ENCODE results near the gene PCDH19.

PCDH19 gene

DNA sequence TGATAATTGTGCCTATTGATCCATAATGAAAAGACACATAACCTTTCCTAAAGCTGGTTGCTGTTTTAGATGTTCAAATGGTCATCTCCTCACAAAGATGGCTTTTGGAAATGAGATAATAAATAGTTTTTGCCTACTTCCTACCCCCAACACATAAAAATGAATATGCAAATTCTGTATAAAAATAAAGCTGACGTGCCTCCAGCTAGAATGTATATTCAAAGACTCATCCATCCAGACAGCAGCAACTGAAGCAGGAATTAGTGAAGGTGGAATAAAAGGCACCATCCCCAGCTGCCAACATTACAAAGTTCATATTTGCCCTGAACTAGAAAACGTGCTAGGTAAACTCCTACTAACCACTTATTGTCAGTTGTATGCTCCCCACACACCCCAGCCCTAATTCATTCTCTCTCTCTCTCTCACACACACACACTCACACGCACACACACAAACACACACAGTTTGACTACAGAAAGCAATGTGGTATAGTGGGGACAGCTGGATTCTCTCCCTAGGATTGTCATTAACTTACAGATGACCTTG is 53.6 kb downstream of the PCDH19 start:
- H3K27ac ChIP-seq: no peak overlapping the region
- TF ChIP-seq, protein P1, sequence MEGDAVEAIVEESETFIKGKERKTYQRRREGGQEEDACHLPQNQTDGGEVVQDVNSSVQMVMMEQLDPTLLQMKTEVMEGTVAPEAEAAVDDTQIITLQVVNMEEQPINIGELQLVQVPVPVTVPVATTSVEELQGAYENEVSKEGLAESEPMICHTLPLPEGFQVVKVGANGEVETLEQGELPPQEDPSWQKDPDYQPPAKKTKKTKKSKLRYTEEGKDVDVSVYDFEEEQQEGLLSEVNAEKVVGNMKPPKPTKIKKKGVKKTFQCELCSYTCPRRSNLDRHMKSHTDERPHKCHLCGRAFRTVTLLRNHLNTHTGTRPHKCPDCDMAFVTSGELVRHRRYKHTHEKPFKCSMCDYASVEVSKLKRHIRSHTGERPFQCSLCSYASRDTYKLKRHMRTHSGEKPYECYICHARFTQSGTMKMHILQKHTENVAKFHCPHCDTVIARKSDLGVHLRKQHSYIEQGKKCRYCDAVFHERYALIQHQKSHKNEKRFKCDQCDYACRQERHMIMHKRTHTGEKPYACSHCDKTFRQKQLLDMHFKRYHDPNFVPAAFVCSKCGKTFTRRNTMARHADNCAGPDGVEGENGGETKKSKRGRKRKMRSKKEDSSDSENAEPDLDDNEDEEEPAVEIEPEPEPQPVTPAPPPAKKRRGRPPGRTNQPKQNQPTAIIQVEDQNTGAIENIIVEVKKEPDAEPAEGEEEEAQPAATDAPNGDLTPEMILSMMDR (conservative IDR thresholded peaks at IDR 0.05): no peak

DNA sequence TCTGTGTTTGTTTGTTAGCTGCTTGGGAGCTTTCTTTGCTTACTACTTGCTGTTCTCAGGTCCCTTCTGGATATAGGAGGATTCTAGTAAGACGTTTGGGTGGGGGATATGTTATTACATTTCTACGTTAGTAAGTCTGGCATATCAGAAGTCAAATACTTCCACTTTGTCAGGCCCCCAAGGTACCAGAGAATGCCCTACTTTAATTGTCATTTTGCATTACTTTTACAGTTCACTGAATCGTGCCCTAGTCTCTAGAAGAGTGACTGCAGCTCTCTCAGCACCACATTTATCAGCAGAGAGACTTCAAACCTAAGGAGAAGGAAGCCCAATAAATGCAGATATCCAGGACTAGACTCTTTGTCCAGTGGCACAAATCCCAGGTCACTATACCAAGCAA is 54.4 kb downstream of the PCDH19 start:
- TF ChIP-seq, protein P1 (conservative IDR thresholded peaks at IDR 0.05): no peak
- no peak overlapping the region for H3K27ac ChIP-seq

DNA sequence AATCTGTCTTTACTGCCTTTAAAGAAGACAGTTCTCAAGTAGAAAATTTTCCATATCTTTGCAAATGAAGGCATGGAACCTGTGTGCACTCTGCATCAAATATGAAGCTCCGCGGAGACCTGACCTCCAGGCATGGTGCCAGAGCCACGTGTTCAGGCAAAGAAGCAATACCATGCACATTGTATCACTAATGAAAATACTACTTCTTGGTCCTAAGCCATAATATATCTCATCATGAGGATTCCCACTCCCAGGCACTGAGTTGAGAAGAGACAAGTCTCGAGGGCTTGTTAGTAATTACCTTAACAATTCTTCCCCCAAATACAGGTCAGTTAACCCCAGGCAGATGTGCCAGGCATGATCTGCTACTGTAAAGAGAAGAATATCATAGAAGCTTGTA is 56.7 kb downstream of the PCDH19 start:
- TF ChIP-seq, protein P1 (conservative IDR thresholded peaks at IDR 0.05): no peak
- no peak overlapping the region for H3K27ac ChIP-seq

DNA sequence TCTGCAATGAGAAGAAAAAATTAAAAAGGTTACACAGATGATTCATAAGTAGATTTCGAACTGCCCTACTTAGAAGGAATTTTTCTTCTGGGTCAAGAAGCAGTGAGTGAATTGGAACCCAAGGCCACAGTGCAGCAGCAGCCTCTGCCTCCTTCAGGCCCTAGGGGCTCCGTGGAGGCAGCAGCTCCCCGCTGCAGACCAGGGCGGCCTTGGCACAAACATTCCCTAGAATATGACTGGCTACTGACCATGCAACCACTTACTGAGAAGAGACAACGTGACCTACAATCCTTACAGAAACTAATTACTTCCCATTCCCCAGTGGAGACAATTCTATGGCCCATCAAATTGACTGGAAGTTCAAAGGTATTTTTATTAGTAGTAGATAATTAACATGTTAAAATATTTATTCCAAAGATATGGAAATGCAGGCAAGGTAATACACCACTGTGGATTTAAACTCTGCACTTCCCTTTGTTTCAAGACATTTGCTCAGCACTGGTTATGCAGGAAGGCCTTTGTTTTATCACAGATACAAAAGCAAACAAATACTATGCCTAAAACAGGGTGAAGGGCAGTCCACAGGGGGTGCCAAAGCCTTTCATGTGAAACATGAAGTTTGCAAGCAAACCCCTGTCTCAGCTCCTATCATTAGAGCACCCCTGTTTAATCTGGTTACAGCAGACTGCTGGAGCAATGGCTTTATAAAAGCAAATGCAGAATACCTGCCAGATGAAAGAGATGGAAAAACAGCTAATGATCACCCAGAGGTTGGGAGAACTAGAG is 59.2 kb downstream of the PCDH19 start:
- TF ChIP-seq, protein P1 (conservative IDR thresholded peaks at IDR 0.05): no peak

DNA sequence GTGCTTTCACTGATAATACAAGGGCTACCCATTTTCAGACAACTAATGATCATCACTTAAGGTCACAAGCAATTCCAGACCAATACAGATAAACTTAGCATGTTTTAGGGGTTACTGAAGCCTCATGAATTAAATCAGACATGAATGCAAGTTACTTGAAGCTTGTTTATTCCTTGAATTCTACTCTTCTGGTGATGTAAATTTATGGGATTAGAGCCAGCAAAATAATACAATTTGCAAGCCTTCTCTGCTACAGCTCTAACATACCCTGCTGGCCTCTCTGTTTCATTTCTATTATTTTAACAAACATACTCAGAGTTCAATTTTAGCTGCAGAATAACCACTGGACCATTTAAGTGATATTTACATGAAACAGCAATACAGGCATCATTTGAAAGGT is 60.7 kb downstream of the PCDH19 start:
- TF ChIP-seq, protein P1 (conservative IDR thresholded peaks at IDR 0.05): no peak
- H3K27ac ChIP-seq: no peak overlapping the region

More for the DNA sequence above, 59.2 kb downstream of the PCDH19 start:
- no peak overlapping the region for H3K27ac ChIP-seq

DNA sequence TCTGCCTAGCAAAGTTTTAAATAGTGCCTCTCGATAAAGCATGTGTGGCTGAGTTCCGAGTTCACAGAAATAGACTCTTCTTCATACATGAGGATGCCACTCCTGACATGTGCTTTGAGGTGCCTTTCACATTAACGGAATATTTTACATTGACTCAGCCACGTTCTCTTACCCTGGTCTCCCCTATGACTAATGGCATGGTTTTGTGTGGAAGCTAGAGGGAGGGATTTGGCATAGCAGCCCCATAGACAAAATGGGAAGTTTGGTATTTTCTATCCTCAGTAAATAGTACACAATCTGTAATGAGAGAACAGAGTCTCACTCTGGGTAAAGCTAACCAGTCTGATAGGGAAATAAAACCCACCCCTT is 68.9 kb downstream of the PCDH19 start:
- TF ChIP-seq, protein P1 (conservative IDR thresholded peaks at IDR 0.05): no peak
- H3K27ac ChIP-seq: no peak overlapping the region

DNA sequence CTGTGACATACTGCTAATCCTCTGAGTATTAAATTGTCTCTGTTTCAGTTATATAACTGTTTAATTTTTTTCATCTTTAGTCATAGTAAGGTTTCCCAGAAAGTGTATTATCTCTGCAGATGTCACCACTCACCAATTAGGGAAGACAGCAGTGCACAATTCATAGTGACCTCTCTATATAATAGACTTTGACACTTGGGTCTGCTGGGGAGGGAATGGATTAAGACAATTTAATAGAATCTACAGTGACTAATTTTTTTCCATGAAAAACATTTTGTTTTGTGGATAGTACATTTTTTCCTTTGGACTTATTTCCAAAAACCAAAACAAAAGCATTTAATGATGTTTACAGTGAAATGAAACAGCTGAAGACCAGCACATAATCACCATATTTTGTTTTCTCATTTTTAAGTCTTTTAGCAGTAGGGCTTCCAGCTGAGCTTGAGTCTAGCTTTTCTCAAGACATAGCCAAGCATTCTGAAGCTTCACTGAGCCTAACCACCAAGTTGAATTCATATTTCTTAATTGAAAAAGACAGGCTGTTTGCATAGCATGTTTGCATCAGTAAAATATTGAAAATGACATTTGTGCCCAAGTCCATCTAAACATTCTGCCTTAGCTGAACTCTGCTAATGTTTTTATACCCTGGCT is 69.5 kb downstream of the PCDH19 start:
- TF ChIP-seq, protein P1 (conservative IDR thresholded peaks at IDR 0.05): no peak
- H3K27ac ChIP-seq: no peak overlapping the region

Data from VCaP (cell line).